Liver (tissue), 3 donors: ENCODE data around the gene CNOT3.

ENCODE experiments used
- RAD21 ChIP-seq, 2 donors: IDR thresholded peaks; 2 replicates each; pipeline ENCODE4 v1.6.1; 2016; ENCODE audit warnings: antibody characterized with exemption in 2 of 2, mild to moderate bottlenecking in 2 of 2
- REST ChIP-seq: IDR thresholded peaks from 2 replicates; pipeline ENCODE4 v1.6.1; 2016; ENCODE audit warnings: antibody characterized with exemption, mild to moderate bottlenecking
- TAF1 ChIP-seq: conservative IDR thresholded peaks from 2 replicates; pipeline ENCODE4 v1.6.1; 2016; ENCODE audit warnings: antibody characterized with exemption, mild to moderate bottlenecking
- YY1 ChIP-seq: IDR thresholded peaks from 2 replicates; pipeline ENCODE4 v1.6.1; 2016; ENCODE audit warnings: antibody characterized with exemption, mild to moderate bottlenecking
- TF ChIP-seq, protein P1 (sequence below): fragments of 150-350 bp; IDR thresholded peaks from 2 replicates; pipeline ENCODE4 v1.5.1; 2017; ENCODE audit warnings: improper control_type of control experiment, low read depth, low read length; ENCODE audit not compliant: missing input control
- donor health status: healthy.
- donor health status: healthy.

DNA sequence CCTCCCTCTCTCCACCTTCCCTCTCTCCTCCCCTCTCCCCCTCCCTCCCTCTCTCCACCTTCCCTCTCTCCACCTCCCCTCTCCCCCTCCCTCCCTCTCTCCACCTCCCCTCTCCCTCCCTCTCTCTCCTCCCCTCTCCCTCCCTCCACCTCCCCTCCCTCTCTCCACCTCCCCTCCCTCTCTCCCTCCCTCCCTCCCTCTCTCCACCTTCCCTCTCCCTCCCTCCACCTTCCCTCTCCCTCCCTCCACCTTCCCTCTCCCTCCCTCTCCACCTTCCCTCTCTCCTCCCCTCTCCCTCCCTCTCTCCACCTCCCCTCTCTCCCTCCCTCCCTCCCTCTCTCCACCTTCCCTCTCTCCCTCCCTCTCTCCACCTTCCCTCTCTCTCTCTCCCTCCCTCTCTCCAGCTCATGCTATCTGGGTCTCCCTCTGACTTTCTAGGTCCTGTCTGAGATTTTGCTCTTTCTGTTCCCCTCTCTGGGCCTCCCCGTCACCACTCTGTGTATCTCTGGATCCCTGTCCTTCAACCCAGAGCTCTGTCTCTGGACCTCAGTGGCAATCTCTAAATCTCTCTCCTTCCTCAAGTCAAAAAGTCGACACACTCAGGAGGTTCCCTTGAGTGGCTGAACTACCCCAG lies 3.5 kb upstream of the CNOT3 start:
- TF ChIP-seq, protein P1, sequence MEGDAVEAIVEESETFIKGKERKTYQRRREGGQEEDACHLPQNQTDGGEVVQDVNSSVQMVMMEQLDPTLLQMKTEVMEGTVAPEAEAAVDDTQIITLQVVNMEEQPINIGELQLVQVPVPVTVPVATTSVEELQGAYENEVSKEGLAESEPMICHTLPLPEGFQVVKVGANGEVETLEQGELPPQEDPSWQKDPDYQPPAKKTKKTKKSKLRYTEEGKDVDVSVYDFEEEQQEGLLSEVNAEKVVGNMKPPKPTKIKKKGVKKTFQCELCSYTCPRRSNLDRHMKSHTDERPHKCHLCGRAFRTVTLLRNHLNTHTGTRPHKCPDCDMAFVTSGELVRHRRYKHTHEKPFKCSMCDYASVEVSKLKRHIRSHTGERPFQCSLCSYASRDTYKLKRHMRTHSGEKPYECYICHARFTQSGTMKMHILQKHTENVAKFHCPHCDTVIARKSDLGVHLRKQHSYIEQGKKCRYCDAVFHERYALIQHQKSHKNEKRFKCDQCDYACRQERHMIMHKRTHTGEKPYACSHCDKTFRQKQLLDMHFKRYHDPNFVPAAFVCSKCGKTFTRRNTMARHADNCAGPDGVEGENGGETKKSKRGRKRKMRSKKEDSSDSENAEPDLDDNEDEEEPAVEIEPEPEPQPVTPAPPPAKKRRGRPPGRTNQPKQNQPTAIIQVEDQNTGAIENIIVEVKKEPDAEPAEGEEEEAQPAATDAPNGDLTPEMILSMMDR = no peak
- no peak for TF ChIP-seq RAD21 (IDR thresholded peaks at IDR 0.05)
- no peak for TF ChIP-seq YY1
- TF ChIP-seq REST = no peak
- TF ChIP-seq TAF1 = no peak
